PC-9 (cell line): ENCODE data around the gene HPDL. TPM values are rescaled to one million over a fixed set of nuclear protein-coding genes. Genes with fewer than 3 reads are reported as not detected.

ENCODE experiments used
- BruUV-seq: library from RNA; stranded (reverse); fragments of 400-500 nt; replicated peaks from 2 replicates; lab custom pipeline; 2021; lab: Mats Ljungman, UMichigan
- CTCF ChIA-PET: fragments of 300-600 bp; sonication (Branson Sonifier 250); formaldehyde crosslinking; loops from one replicate; lab custom pipeline; 2022; ENCODE audit warnings: antibody characterized with exemption; lab: Charles Lee
- POLR2A ChIA-PET: fragments of 300-600 bp; sonication (Branson Sonifier 250); formaldehyde crosslinking; loops from one replicate; lab custom pipeline; 2022; ENCODE audit warnings: antibody characterized with exemption; ENCODE audit not compliant: unreplicated experiment; lab: Charles Lee
- DNase-seq, 2 experiments: peaks; one replicate each; pipeline versions ENCODE4 v3.0.0 to v3.0.0-alpha.2; 2015 to 2022; ENCODE audit warnings: mixed read lengths in 1 of 2
- H2AFZ ChIP-seq: fragments of 200-600 bp; sonication (generic); 2 replicates; pipeline ENCODE4 v1.8.1; 2017; ENCODE audit warnings: antibody characterized with exemption
- H3F3A ChIP-seq: fragments of 200-600 bp; sonication (generic); 2 replicates; pipeline ENCODE4 v1.8.1; 2017; ENCODE audit warnings: antibody characterized with exemption, mild to moderate bottlenecking, low read depth; ENCODE audit not compliant: insufficient read depth
- H3K27ac ChIP-seq: fragments of 200-600 bp; sonication (generic); 2 replicates; pipeline ENCODE4 v1.6.1; 2016; ENCODE audit warnings: mixed run types
- H3K27me3 ChIP-seq: fragments of 200-600 bp; sonication (generic); 2 replicates; pipeline ENCODE4 v1.6.1; 2016; ENCODE audit warnings: low read depth, mixed run types; ENCODE audit not compliant: insufficient read depth
- H3K36me3 ChIP-seq: fragments of 200-600 bp; sonication (generic); 2 replicates; pipeline ENCODE4 v1.6.1; 2016; ENCODE audit warnings: low read depth, mixed run types
- H3K4me1 ChIP-seq: fragments of 200-600 bp; sonication (generic); replicated peaks from 2 replicates; pipeline ENCODE4 v1.6.1; 2016; ENCODE audit warnings: mixed run types; ENCODE audit not compliant: insufficient read depth
- H3K4me2 ChIP-seq: fragments of 200-600 bp; sonication (generic); 2 replicates; pipeline ENCODE4 v1.6.1; 2017; ENCODE audit warnings: mixed run types
- H3K4me3 ChIP-seq: fragments of 200-600 bp; sonication (generic); 2 replicates; pipeline ENCODE4 v1.6.1; 2016; ENCODE audit warnings: mixed run types
- H3K79me2 ChIP-seq: fragments of 200-600 bp; sonication (generic); 2 replicates; pipeline ENCODE4 v1.6.1; 2017; ENCODE audit warnings: low read depth, mixed run types
- H3K9me2 ChIP-seq: fragments of 200-600 bp; sonication (generic); 2 replicates; pipeline ENCODE4 v1.8.1; 2017; ENCODE audit warnings: mild to moderate bottlenecking; ENCODE audit not compliant: insufficient read depth
- H3K9me3 ChIP-seq: fragments of 200-600 bp; sonication (generic); 2 replicates; pipeline ENCODE4 v1.8.1; 2016; ENCODE audit warnings: low read depth; ENCODE audit not compliant: insufficient read depth
- H4K20me1 ChIP-seq: fragments of 200-600 bp; sonication (generic); 2 replicates; pipeline ENCODE4 v1.8.1; 2017; ENCODE audit not compliant: insufficient read depth
- CTCF ChIP-seq: fragments of 200-600 bp; sonication (generic); conservative IDR thresholded peaks from 2 replicates; pipeline ENCODE4 v1.6.1; 2017; ENCODE audit warnings: mixed run types, antibody characterized with exemption, mild to moderate bottlenecking, moderate library complexity
- EZH2 ChIP-seq: fragments of 200-600 bp; sonication (generic); IDR thresholded peaks from 2 replicates; pipeline ENCODE4 v1.8.0; 2017; ENCODE audit warnings: antibody characterized with exemption, low read depth
- intact Hi-C: fragments of 100-400 bp; cut with micrococcal nuclease; formaldehyde crosslinking; loops from one replicate; pipeline ENCODE4 v1.10.0; 2022; ENCODE audit not compliant: unreplicated experiment
- total RNA-seq: library from RNA; stranded (reverse); gene quantifications from 2 replicates; pipeline ENCODE4 v1.2.3, GENCODE V29; 2021

The HPDL gene
- total RNA-seq, 1 experiment from 2014 or later: 10.4 TPM

GRCh38 chr1:45348966-45349677 is 22.4 kb downstream of the HPDL start:
- BruUV-seq: no TSS peak
- Histone ChIP-seq H3K4me2 (peak overlapping the region; percentile 6; the same call in 1 of the 2 replicates), H3K27ac (peak overlapping the region; percentile 4; the same call in 1 of the 2 replicates), H3K27me3 (no peaks in the 10 kb centered on the region), H3F3A (peaks cover 20% of the 10 kb centered on the region; the same call in 1 of the 2 replicates), H4K20me1 (no peaks in the 10 kb centered on the region), H3K79me2 (no peaks in the 10 kb centered on the region), H3K4me1 (peaks cover 22% of the 10 kb centered on the region), H2AFZ (no peak overlapping the region), H3K36me3 (no peaks in the 10 kb centered on the region), H3K9me3 (no peaks in the 10 kb centered on the region), H3K9me2 (no peaks in the 10 kb centered on the region), H3K4me3 (no peak overlapping the region)
- POLR2A ChIA-PET: interaction anchor here (0.6 to 1.7 kb wide), 5 partner anchors 9 to 1699 kb away, joined by 6 to 19 read pairs (median 13); partner anchors contain the start of genes MUTYH and TOE1
- no peak for TF ChIP-seq EZH2
- no peak for TF ChIP-seq CTCF
- CTCF ChIA-PET: interaction anchor here (0.6 to 1.7 kb wide), 5 partner anchors 10 to 201 kb away, joined by 4 to 8 read pairs (median 4); partner anchors contain the start of genes MUTYH and TOE1
- intact Hi-C loops: loop anchor here (1.0 kb wide), 1 partner anchor 9 kb away; the partner anchor contains the start of genes MUTYH and TOE1
- peak in 1 of 2 experiments; percentile 50 for DNase-seq

- no peaks in the 10 kb centered on the region for H4K20me1 ChIP-seq
- no peaks in the 10 kb centered on the region for H3K27me3 ChIP-seq
- H3K79me2 ChIP-seq: no peaks in the 10 kb centered on the region
- DNase-seq: no peak
- no peak overlapping the region for H3K4me3 ChIP-seq
- peaks cover 37% of the 10 kb centered on the region for H3K4me1 ChIP-seq
- no peaks in the 10 kb centered on the region for H3K36me3 ChIP-seq
- H2AFZ ChIP-seq: no peak overlapping the region
- ChIA-PET POLR2A (no interaction called here), CTCF (no interaction called here)
- H3K27ac ChIP-seq: no peak overlapping the region
- no peaks in the 10 kb centered on the region for H3K9me2 ChIP-seq
- H3F3A ChIP-seq: peaks cover 19% of the 10 kb centered on the region
- H3K4me2 ChIP-seq: no peak overlapping the region
- intact Hi-C loops: no loop called here
- no peaks in the 10 kb centered on the region for H3K9me3 ChIP-seq
- TF ChIP-seq EZH2 (no peak), CTCF (no peak)
- no TSS peak for BruUV-seq
Measured at GRCh38 chr1:45351508-45351907, 24.8 kb downstream of the HPDL start.

- ChIA-PET POLR2A (no interaction called here), CTCF (no interaction called here)
Measured at GRCh38 chr1:45353685-45354084, 27.0 kb downstream of the HPDL start.

More at GRCh38 chr1:45353685-45354084, 27.0 kb downstream of the HPDL start:
- H4K20me1 ChIP-seq: no peaks in the 10 kb centered on the region
- no peak overlapping the region for H3K4me2 ChIP-seq
- H3K27me3 ChIP-seq: no peaks in the 10 kb centered on the region
- TF ChIP-seq EZH2 (no peak), CTCF (no peak)
- no peaks in the 10 kb centered on the region for H3K9me2 ChIP-seq
- no peaks in the 10 kb centered on the region for H3K9me3 ChIP-seq
- no TSS peak for BruUV-seq
- no peak for DNase-seq
- intact Hi-C loops: no loop called here
- H3K27ac ChIP-seq: no peak overlapping the region
- peaks cover 16% of the 10 kb centered on the region for H3F3A ChIP-seq
- peaks cover 26% of the 10 kb centered on the region for H3K4me1 ChIP-seq
- no peak overlapping the region for H2AFZ ChIP-seq
- no peak overlapping the region for H3K4me3 ChIP-seq
- no peaks in the 10 kb centered on the region for H3K79me2 ChIP-seq
- H3K36me3 ChIP-seq: no peaks in the 10 kb centered on the region
